Mesangial cell (primary cell): ENCODE measurements around the gene GEMIN2. TPM values are rescaled to one million over a fixed set of nuclear protein-coding genes. Genes with fewer than 3 reads are reported as not detected.

Experiments used
- total RNA-seq: library from RNA; depleted of rRNA; stranded (reverse); fragments of >200 nt; gene quantifications from 2 replicates; pipeline ENCODE4 v1.2.3, GENCODE V29; 2015

Gene GEMIN2, protein sequence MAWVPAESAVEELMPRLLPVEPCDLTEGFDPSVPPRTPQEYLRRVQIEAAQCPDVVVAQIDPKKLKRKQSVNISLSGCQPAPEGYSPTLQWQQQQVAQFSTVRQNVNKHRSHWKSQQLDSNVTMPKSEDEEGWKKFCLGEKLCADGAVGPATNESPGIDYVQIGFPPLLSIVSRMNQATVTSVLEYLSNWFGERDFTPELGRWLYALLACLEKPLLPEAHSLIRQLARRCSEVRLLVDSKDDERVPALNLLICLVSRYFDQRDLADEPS
- 17.7 and 40.1 TPM in 2 replicates for total RNA-seq

DNA sequence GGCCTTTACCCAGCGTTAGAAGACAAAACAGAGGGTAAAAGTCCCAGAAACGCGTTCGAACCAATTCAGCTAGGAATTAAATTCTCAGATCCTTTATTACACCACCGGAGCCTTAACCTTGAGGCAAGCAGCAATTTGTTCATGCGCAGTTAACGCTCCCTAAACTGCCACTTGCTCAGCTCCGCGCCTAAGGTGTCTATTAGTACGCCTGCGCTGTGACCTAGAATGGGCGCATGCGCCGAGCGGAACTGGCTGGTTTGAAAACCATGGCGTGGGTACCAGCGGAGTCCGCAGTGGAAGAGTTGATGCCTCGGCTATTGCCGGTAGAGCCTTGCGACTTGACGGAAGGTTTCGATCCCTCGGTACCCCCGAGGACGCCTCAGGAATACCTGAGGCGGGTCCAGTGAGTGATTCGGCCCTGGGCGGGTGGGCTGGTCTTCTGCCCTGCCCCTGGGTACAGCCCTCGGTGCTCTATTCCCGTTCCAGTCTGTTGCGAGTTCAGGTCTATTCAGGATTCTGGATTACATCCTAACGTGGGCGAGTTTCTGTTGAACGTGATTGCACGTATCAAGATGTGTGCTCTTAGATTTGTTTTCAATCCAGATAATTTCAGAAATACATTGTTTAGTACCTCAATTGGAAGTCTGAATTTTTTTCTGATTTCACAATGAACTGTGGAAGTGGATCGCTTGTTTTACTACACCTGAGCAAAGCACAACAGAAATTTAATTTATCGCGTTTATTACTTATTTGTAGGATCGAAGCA lies at the start of gene GEMIN2:
Gene GEMIN2, plus strand, starts transcription at position 251 of the 766 bp plus-strand sequence. Its CDS starts 16 bp downstream, at position 267.

DNA sequence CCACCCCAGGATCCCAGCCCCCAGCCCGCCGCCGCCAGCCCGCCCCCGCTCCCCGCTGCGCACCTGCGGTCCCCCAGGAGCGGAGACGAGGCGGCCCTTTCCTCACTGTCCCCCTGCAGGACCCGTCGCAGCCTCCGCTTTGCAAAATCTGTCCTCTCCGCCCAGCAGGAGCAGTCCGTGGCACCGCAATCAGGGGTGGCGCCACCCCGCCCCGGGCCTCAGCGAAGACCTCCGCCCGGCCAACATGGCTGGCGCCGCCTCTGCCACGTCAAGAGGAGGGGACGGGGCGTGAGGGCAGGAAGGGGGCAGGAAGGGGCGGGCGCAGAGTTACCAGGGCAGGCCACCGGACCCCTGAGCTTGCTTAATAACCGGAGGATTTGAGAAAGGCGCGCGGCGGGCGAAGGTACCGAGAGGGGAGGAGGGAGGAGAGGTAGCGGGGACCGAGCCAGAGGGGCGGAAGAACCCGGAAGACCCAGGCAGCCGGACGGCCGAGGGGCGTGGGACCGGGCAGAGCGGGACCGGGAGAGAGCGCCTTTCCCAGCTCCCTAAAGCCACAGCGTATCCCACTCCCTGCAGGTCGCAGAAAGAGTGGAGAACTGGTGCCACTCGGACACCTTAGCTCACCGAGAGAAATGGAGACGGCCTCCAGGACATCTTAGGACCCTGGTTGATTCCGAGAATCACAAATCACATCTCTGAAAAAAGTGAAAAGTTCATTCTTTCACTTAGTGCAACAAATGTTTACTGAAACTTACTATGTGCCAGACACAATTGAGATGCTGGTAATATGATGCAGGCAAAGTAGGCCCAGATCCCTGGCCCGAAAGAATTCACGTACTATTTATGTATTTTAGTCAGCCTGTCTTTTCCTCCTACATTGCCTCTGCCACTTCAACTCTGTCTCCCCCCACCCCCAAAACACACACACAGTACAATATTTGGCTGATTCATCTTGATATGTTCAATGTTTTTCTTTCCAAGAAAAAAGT lies 10.9 kb upstream of the GEMIN2 start, which contains the start of gene SEC23A:
Gene SEC23A, minus strand, starts transcription at position 267 of the 989 bp plus-strand sequence. CDS start 7,117 bp downstream, outside the sequence.

DNA sequence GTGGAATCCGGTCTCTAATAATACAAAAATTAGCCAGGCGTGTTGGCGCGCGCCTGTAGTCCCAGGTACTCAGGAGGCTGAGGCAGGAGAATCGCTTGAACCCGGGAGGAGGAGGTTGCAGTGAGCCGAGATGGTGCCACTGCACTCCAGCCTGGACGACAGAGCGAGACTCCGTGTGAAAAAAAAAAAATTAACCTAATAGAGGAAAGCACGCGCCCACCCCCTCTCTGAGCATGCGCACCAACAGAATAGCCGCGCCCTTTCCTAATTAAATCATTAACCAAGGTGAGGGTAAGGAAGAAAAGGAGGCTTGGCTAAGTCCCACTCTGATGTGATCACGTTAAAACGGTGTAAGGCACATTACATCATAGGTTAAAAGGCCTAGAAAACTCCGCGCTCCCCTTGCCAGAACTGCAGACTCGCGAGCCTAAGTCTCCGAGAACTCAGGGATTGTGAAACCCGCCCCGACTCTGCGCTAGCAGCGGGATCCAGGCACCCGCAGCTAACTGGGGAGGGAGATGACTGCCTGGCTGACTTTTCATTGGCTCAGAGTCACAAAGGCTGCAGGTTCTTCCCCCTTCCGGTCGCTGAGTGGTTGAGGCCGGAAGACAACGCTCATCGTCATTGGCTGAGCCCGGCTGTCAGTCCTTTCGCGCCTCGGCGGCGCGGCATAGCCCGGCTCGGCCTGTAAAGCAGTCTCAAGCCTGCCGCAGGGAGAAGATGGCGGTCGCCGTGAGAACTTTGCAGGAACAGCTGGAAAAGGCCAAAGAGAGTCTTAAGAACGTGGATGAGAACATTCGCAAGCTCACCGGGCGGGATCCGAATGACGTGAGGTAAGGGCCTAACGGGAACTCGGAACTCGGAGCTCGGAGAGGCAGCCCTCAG lies 60.7 kb downstream of the GEMIN2 start, which contains the start of gene PNN:
Gene PNN, plus strand, starts transcription at position 695 of the 885 bp plus-strand sequence. Its CDS starts 26 bp downstream, at position 721.

Other genes with a start within 250 kb of the GEMIN2 start
- 138 and 166 TPM in 2 replicates for gene SEC23A, start 11.1 kb upstream of the GEMIN2 start, total RNA-seq
- gene TRAPPC6B, start 56.0 kb downstream of the GEMIN2 start, total RNA-seq, result 15.6 and 16.5 TPM in 2 replicates
- 4.4 and 10.1 TPM in 2 replicates for gene PNN, start 60.9 kb downstream of the GEMIN2 start, total RNA-seq
- 5.5 and 10.4 TPM in 2 replicates for gene MIA2, start 119.6 kb downstream of the GEMIN2 start, total RNA-seq